ENCODE data around the gene ATP5F1E. TPM values are rescaled to one million over a fixed set of nuclear protein-coding genes. Genes with fewer than 3 reads are reported as not detected.

The ATP5F1E gene
- total RNA-seq, 4 donors from 2014 or later: 11.6 to 35.5 (median 26.0) TPM

DNA sequence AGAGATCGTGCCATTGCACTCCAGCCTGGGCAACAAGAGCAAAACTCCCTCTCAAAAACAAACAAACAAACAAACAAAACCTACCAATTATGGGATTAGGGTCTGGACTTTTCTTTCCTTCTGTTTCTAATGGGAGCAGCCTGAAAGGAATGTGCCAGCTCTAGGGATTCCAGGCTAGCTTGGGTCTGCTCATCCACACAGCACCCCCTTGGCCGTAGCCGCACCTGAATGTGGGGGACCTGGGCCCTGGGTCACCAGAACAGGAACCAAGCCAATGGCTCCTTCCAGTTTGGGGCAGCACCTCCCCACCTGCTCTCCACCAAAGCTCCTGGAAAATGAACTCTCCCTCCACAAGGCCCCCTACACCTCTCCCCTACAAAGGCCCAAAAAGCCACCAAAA, 31.8 kb downstream of the ATP5F1E start:
- no peak for DNase-seq
- Histone ChIP-seq H3K27me3 (no peaks in the 10 kb centered on the region), H3K4me3 (no peak overlapping the region), H3K36me3 (peaks cover 14 to 80% (median 16%) of the 10 kb centered on the region in 3 donors), H3K9me3 (no peaks in the 10 kb centered on the region), H3K4me1 (peaks cover 4 to 28% (median 13%) of the 10 kb centered on the region in 3 donors), H3K27ac (no peak overlapping the region)
- intact Hi-C loops (cut with DNase I): no loop called here
- TF ChIP-seq, protein P1, sequence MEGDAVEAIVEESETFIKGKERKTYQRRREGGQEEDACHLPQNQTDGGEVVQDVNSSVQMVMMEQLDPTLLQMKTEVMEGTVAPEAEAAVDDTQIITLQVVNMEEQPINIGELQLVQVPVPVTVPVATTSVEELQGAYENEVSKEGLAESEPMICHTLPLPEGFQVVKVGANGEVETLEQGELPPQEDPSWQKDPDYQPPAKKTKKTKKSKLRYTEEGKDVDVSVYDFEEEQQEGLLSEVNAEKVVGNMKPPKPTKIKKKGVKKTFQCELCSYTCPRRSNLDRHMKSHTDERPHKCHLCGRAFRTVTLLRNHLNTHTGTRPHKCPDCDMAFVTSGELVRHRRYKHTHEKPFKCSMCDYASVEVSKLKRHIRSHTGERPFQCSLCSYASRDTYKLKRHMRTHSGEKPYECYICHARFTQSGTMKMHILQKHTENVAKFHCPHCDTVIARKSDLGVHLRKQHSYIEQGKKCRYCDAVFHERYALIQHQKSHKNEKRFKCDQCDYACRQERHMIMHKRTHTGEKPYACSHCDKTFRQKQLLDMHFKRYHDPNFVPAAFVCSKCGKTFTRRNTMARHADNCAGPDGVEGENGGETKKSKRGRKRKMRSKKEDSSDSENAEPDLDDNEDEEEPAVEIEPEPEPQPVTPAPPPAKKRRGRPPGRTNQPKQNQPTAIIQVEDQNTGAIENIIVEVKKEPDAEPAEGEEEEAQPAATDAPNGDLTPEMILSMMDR (IDR thresholded peaks at IDR 0.05): no peak
- no peak for TF ChIP-seq POLR2A (IDR thresholded peaks at IDR 0.05)
- WGBS, 2 donors: 88% methylated on average over 1 of the region's 3 CpGs; no CpG with 5 or more reads in 1 of the 2 donors

DNA sequence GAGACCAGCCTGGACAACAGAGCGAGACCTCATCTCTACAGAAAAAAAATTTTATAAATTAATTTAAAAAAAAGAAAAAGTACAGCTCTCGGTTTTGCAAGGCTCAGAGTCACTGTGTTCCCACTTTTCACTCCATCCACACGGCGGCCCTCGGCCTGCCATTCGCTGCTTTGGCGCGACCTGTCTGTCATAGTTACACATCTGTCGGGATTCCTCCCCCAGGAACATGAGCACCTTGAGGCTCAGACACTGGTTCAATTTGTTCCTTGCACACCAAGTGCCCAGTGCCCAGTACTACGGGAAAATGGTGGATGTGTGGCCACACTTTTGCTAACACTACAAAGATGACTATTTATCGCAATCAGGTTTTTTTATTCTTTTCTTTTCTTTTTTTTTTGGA, 33.5 kb downstream of the ATP5F1E start:
- no peaks in the 10 kb centered on the region for H3K27me3 ChIP-seq
- no peak overlapping the region for H3K27ac ChIP-seq
- intact Hi-C loops (cut with DNase I): no loop called here
- no peak overlapping the region for H3K4me3 ChIP-seq
- no peak for DNase-seq
- no peaks in the 10 kb centered on the region for H3K9me3 ChIP-seq
- H3K36me3 ChIP-seq: peaks cover 17 to 97% (median 21%) of the 10 kb centered on the region in 3 donors
- 86 to 87% methylated on average over 11 of the region's 11 CpGs for WGBS, 2 donors
- TF ChIP-seq, protein P1 (IDR thresholded peaks at IDR 0.05): no peak
- TF ChIP-seq POLR2A (IDR thresholded peaks at IDR 0.05): no peak
- peaks cover 0 to 11% (median 1%) of the 10 kb centered on the region in 3 donors for H3K4me1 ChIP-seq

- H3K27ac ChIP-seq: no peak overlapping the region
- no peak for TF ChIP-seq POLR2A (IDR thresholded peaks at IDR 0.05)
- TF ChIP-seq, protein P1 (IDR thresholded peaks at IDR 0.05): no peak
- peaks cover 19 to 100% (median 26%) of the 10 kb centered on the region in 3 donors for H3K36me3 ChIP-seq
- no peak for DNase-seq
- no peaks in the 10 kb centered on the region for H3K27me3 ChIP-seq
- no peak overlapping the region for H3K4me3 ChIP-seq
- 91% methylated on average over 17 to 24 of the region's 24 CpGs for WGBS, 2 donors
- H3K4me1 ChIP-seq: no peaks in the 10 kb centered on the region
- intact Hi-C loops (cut with DNase I): no loop called here
- no peaks in the 10 kb centered on the region for H3K9me3 ChIP-seq
These were observed 34.9 kb downstream of the ATP5F1E start for GRCh38 chr20:58997141-58997770.

DNA sequence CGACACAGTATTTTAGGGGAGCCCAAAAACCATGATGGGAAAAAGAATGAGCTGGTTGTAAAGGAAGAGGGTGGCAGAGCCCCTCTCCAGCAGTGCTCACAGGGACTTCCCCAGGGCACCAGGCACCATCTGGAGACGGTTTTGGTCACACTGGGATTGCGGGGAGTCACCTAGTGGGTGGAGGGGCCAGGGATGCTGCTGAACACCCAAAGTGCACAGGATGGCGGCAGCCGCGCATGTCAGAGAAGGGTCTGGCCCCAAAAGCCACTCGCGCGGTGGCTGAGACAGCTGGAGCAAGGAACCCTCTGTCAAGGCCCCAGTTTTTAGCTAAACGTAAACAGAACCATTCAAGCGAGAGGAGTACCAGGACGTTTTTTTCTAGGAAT, 35.9 kb downstream of the ATP5F1E start:
- TF ChIP-seq, protein P1 (IDR thresholded peaks at IDR 0.05): no peak
- TF ChIP-seq POLR2A (IDR thresholded peaks at IDR 0.05): no peak
- peaks cover 20 to 100% (median 29%) of the 10 kb centered on the region in 3 donors for H3K36me3 ChIP-seq
- no peaks in the 10 kb centered on the region for H3K9me3 ChIP-seq
- 83 to 88% methylated on average over 6 to 12 of the region's 12 CpGs for WGBS, 2 donors
- no peaks in the 10 kb centered on the region for H3K4me1 ChIP-seq
- no peak overlapping the region for H3K4me3 ChIP-seq
- H3K27ac ChIP-seq: no peak overlapping the region
- DNase-seq: no peak
- no peaks in the 10 kb centered on the region for H3K27me3 ChIP-seq
- intact Hi-C loops (cut with DNase I): no loop called here

GRCh38 chr20:58995461-58996225, 36.5 kb downstream of the ATP5F1E start:
- no peak overlapping the region for H3K27ac ChIP-seq
- DNase-seq: no peak

More at GRCh38 chr20:58995461-58996225, 36.5 kb downstream of the ATP5F1E start:
- no peak for TF ChIP-seq POLR2A (IDR thresholded peaks at IDR 0.05)
- TF ChIP-seq, protein P1 (IDR thresholded peaks at IDR 0.05): no peak
- Histone ChIP-seq H3K4me3 (no peak overlapping the region), H3K27me3 (no peaks in the 10 kb centered on the region), H3K4me1 (no peaks in the 10 kb centered on the region), H3K36me3 (peaks cover 23 to 100% (median 34%) of the 10 kb centered on the region in 3 donors), H3K9me3 (no peaks in the 10 kb centered on the region)
- intact Hi-C loops (cut with DNase I): no loop called here
- 81 to 87% methylated on average over 12 to 18 of the region's 18 CpGs for WGBS, 2 donors

Data from esophagus squamous epithelium (tissue), 5 donors.